Hepatocyte (in vitro differentiated cells): ENCODE results near the gene BRD3.

Experiments
- CTCF ChIP-seq: fragments of 200-600 bp; sonication (generic); IDR thresholded peaks from 2 replicates; pipeline ENCODE4 v1.5.1; 2016; ENCODE audit warnings: antibody characterized with exemption, mild to moderate bottlenecking; ENCODE audit not compliant: poor library complexity
- EZH2 ChIP-seq: fragments of 200-600 bp; sonication (generic); IDR thresholded peaks from 2 replicates; pipeline ENCODE4 v1.6.1; 2016; ENCODE audit warnings: antibody characterized with exemption, mild to moderate bottlenecking, borderline replicate concordance
- EZH2phosphoT487 ChIP-seq: fragments of 200-600 bp; sonication (generic); IDR thresholded peaks from one replicate; pipeline ENCODE4 v1.6.1; 2018; ENCODE audit warnings: antibody characterized with exemption, mild to moderate bottlenecking, low read depth, moderate library complexity; ENCODE audit not compliant: unreplicated experiment, severe bottlenecking

GRCh38 chr9:134003237-134003636 is 64.6 kb downstream of the BRD3 start:
- TF ChIP-seq CTCF: no peak
- no peak for TF ChIP-seq EZH2
- no peak for TF ChIP-seq EZH2phosphoT487
